NOMO-1 treated with DMSO at 0.1 percent for 48 hours (cell line): ENCODE measurements around the gene SHC2.
"Not testable (repeated sequence)": the region's sequence is repeated elsewhere in the genome, so short reads cannot be mapped to it uniquely, and the experiment has no call there.

Source experiments
- DNase-seq: peaks from one replicate; lab custom pipeline; 2025; ENCODE audit not compliant: unreplicated experiment; lab: John Stamatoyannopoulos, UW

SHC2 gene

DNA sequence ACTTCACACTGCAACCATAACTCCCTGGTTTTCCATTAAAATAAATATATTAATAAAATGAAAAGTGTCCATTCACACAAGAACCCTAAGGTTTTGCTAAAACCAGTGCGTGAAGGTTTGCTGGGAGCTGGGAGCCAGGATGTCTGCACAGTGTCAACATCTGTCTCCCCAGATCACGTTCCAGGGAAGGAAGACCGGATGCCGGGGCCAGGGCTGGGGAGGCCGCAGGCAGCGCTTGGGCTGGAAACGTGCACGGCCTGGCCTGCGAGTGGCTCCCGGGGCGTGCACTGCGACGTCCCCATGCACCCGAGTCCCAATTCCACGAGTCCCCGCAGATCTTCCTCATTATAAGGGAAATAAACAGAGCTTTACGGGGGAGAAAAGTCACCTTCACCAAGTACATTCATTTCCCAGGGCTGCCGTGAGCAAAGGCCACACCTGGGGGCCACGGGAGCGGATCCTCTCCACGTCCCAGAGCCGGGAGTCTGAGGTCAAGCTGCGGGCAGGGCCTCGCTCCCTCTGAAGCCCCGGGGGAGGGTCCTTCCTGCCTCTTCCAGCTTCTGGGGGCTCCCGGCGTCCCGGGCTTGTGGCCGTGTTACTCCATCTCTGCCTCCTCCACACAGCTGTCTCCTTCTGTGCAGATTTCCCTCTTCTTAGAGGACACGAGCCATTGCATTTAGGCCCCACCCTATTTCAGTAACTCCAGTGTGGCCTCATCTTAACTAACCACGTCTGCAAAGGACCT lies 12.8 kb downstream of the SHC2 start:
- DNase-seq, result no peak

GRCh38 chr19:447064-447426 lies 13.8 kb downstream of the SHC2 start:
- DNase-seq, result no peak

DNA sequence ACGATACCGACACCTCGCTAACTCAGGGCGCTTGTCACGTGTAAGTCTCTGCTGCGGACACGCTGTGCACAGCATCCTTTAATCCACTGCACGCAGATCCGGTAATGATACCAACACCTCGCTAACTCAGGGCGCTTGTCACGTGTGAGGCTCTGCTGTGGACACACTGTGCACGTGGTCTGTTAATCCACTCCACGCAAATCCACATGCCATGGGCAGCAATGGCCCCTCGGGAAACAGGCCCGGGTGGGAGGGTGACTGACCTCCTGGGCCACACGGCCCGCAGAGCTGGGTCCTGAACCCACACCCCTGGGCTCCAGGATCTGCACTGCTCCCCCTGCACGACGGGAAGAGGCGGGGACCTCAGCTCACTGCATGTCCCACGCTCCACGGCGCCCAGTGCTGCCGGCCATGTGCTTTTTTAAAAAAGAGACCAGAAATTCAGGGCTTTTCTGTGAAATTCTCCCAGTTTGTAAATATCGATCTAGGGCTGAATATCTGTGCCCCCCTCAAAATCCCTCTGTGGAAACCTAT lies 16.1 kb downstream of the SHC2 start:
- DNase-seq, result no peak

DNA sequence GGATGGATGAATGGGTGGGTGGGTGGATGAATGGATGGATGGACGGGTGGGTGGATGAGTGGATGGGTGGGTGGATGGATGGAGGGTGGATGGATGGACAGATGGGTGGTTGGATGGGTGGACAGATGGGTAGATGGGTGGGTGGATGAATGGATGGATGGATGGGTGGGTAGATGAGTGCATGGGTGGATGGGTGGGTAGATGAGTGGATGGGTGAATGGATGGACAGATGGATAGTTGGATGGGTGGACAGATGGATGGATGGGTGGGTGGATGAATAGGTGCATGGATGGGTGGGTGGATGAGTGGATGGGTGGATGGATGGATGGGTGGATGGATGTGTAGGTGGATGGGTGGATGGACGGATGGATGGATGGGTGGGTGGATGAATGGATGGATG lies 17.8 kb downstream of the SHC2 start:
- DNase-seq, result no peak

DNA sequence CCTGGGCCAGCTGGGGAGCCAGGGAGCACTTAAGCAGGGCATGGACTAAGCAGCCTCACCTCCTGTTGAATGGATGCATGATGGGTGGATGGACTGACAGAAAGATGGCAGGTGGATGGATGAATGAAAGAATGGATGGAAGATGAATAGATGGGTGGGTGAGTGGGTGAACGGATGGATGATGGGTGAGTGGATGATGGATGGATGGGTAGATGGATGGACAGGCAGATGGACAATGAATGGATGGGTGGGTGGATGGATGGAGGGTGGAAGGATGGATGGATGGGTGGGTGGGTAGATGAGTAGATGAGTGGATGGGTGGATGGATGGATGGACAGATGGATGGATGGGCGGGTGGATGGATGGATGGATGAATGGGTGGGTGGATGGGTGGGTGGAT lies 18.7 kb downstream of the SHC2 start:
- DNase-seq, result no peak

- DNase-seq, result no peak
Measured at GRCh38 chr19:441213-441836, 19.5 kb downstream of the SHC2 start.

DNA sequence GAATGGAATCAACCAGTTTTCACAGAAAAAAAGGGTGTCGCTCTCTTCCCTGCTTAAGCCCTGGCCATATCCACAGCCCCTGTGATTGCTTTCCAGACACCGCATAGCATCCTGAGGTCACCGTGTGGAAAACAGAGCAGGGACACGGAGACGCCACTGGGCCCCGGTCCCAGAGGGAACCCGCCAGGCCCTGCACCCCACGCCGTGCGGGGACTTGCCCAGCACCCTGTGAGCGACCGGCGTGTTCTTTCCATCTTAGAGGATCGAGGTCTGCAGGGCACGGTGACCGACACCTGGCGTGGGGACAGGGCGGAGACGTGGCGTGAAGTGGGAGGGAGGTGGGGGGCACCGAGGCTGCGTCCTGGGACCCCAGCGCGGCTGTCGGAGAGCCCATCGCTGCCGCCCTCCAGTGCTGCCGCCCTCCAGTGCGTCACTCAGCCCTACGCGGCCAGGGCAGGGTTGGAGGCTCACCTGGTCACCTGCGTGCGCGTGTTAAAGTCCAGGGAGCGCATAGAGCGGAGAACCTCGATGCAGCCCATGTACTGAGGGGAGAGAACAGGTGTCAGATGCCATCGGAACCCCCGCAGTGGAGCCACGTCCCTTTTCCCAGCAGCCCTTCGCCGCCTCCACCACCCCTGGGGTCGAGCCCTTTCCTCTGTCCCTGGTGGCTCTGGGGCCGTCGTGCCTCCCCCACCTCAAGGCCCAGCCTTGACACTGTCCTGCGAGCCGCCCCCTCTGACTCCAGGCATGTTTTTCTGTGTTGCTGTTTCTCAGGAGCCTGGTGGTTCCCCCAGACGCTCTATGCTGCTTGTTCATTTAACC lies 20.2 kb downstream of the SHC2 start:
- no peak for DNase-seq

DNA sequence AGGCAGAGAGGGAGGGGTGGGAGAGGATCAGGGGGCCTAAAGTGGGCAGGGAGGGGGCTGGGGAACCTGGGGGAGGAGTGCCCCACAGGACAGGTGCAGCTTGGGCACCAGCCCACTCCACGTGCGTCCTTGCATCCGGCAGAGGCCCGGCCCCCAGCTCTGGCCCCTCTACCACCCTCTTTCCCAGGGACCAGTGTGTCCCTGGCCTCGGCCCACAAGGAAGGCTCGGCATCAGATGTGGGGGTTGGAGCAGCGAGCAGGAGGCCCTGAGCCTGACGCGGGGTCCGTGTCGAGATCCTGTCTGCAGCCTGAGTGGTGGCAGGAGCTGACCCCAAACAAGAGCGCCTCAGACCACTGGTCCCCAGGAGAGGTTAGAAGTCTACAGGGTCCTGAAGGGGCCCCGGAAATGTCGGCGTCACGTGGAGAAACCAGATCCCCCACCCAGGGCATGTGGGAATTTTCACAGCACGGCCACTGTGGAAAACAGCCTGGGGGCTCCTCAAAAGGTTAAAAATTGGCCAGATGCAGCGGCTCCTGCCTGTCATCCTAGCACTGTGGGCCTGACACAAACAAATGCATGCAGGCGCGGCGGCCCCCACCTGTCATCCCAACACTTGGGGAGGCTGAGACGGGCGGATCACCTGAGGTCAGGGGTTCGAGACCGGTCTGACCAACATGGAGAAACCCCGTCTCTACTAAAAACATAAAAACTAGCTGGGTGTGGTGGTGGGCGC lies 21.5 kb downstream of the SHC2 start:
- DNase-seq, result no peak

- DNase-seq, result no peak
Measured at GRCh38 chr19:438416-438958, 22.3 kb downstream of the SHC2 start.

GRCh38 chr19:437041-437440 lies 23.8 kb downstream of the SHC2 start:
- DNase-seq, result no peak

GRCh38 chr19:436413-436950 lies 24.4 kb downstream of the SHC2 start:
- no peak for DNase-seq

GRCh38 chr19:435707-436412 lies 25.0 kb downstream of the SHC2 start:
- no peak for DNase-seq

DNA sequence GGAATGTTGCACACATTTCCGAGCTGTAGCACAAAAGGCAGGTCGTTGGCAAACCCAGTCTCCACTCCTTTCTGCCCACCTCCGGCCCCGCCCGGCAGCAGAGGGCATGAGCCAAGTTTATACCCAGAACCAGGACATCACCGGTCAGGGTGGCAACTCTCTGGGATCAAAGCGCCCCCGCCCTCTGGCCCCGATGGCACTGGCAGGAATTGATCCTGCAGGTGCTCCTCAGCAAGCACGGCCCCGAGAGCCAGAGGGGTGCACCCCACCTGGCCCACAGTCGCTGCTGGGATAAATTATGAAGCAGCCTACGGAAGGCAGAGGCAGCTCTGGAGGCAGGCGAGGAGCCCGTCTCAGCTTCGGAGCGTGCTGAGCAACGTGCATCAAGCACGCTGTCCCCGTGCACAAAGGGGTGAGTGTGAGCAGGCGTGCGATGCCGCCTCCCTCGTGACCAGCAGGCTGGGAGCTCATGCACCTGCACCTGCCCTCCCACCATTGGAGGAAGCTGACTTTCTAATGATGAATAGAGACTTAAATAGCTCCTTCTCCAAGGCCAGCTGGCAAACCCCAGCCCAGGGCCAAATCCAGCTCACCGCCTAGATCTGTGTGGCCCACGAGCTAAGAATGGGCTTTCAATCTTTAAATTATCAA lies 25.7 kb downstream of the SHC2 start:
- no peak for DNase-seq

- no peak for DNase-seq
Measured at GRCh38 chr19:434152-434960, 26.5 kb downstream of the SHC2 start.

GRCh38 chr19:430701-431100 lies 30.1 kb downstream of the SHC2 start:
- no peak for DNase-seq

- DNase-seq, result no peak
Measured at GRCh38 chr19:428149-428548, 32.7 kb downstream of the SHC2 start.

- DNase-seq, result not testable (repeated sequence)
Measured at GRCh38 chr19:427675-428074, 33.2 kb downstream of the SHC2 start.

- DNase-seq, result no peak
Measured at GRCh38 chr19:426725-427445, 33.9 kb downstream of the SHC2 start.
